B cell (primary cell): ENCODE data around the gene PHOSPHO1. TPM values are rescaled to one million over a fixed set of nuclear protein-coding genes. Genes with fewer than 3 reads are reported as not detected.

Source experiments
- ATAC-seq: fragments of 200-7000 bp; cut with Tn5 transposase; one replicate; pipeline ENCODE4 v1.10.0; 2021; ENCODE audit warnings: low read depth, mild to moderate bottlenecking, moderate number of reproducible peaks, moderate library complexity
- CTCF ChIA-PET: fragments of 350-600 bp; sonication (Branson Sonifier 250); formaldehyde crosslinking; loops from one replicate; lab custom pipeline; 2021; ENCODE audit warnings: antibody characterized with exemption, inconsistent platforms; lab: Charles Lee
- POLR2A ChIA-PET: fragments of 350-600 bp; sonication (Branson Sonifier 250); formaldehyde crosslinking; loops from one replicate; lab custom pipeline; 2021; ENCODE audit warnings: antibody characterized with exemption; lab: Charles Lee
- DNase-seq: peaks from one replicate; pipeline ENCODE4 v3.0.0; 2013
- H2AFZ ChIP-seq: 2 replicates; pipeline ENCODE4 v1.6.1; 2012; ENCODE audit warnings: mild to moderate bottlenecking, low read depth, low read length; ENCODE audit not compliant: insufficient read depth, poor library complexity, severe bottlenecking
- H3K27ac ChIP-seq, 2 donors: 1 replicate in 1 of 2; 2 replicates in 1 of 2; pipeline ENCODE4 v1.5.1; 2012 to 2013; ENCODE audit warnings: low read length in 2 of 2, mild to moderate bottlenecking in 2 of 2, moderate library complexity in 1 of 2
- H3K27me3 ChIP-seq, 4 experiments: fragments of 200-600 bp in 1 of 4; sonication (generic) in 1 of 4; replicated peaks in 1 of 4; 1 replicate in 2 of 4; 2 replicates in 2 of 4; pipeline versions ENCODE4 v1.6.1 to v1.7.0; 2013 to 2016; ENCODE audit warnings: low read length in 3 of 4, mild to moderate bottlenecking in 2 of 4, mixed read lengths in 1 of 4, moderate library complexity in 1 of 4; ENCODE audit not compliant: insufficient read depth in 4 of 4, control insufficient read depth in 3 of 4; ENCODE audit errors: control extremely low read depth in 1 of 4
- H3K36me3 ChIP-seq, 2 experiments: replicated peaks in 1 of 2; 1 replicate in 1 of 2; 2 replicates in 1 of 2; pipeline versions ENCODE4 v1.6.1 to v1.7.1; 2013; ENCODE audit warnings: low read length in 1 of 2; ENCODE audit not compliant: insufficient read depth in 2 of 2, control insufficient read depth in 1 of 2; ENCODE audit errors: control extremely low read depth in 1 of 2, extremely low read depth in 1 of 2
- H3K4me1 ChIP-seq, 2 donors: fragments of 200-600 bp in 1 of 2; sonication (generic) in 1 of 2; 1 replicate in 1 of 2; 2 replicates in 1 of 2; pipeline versions ENCODE4 v1.5.1 to v1.6.1; 2013 to 2017; ENCODE audit warnings: low read length in 2 of 2; ENCODE audit not compliant: control insufficient read depth in 2 of 2, insufficient read depth in 2 of 2
- H3K4me2 ChIP-seq: replicated peaks from 2 replicates; pipeline ENCODE3; 2012; ENCODE audit warnings: mild to moderate bottlenecking, low read depth, low read length; ENCODE audit not compliant: poor library complexity, severe bottlenecking
- H3K4me3 ChIP-seq, 5 experiments: fragments of 200-600 bp in 1 of 5; sonication (generic) in 1 of 5; 1 replicate in 3 of 5; 2 replicates in 2 of 5; pipeline versions ENCODE4 v1.5.1 to v1.7.0; 2011 to 2016; ENCODE audit warnings: low read length in 4 of 5, mild to moderate bottlenecking in 4 of 5, low read depth in 2 of 5, control low read depth in 1 of 5, moderate library complexity in 1 of 5; ENCODE audit not compliant: insufficient read depth in 1 of 5; ENCODE audit errors: control extremely low read depth in 1 of 5, extremely low read depth in 1 of 5
- H3K79me2 ChIP-seq: fragments of 200-600 bp; sonication (generic); one replicate; pipeline ENCODE4 v1.6.0; 2016; ENCODE audit warnings: low read length; ENCODE audit not compliant: control insufficient read depth, insufficient read depth
- H3K9ac ChIP-seq: fragments of 200-600 bp; sonication (generic); 2 replicates; pipeline ENCODE4 v1.6.1; 2017; ENCODE audit warnings: mild to moderate bottlenecking, low read length, moderate library complexity
- H3K9me3 ChIP-seq, 3 donors: one replicate each; pipeline versions ENCODE4 v1.6.1 to v1.7.1; 2013; ENCODE audit warnings: low read length in 2 of 3; ENCODE audit not compliant: control insufficient read depth in 2 of 3, insufficient read depth in 1 of 3; ENCODE audit errors: control extremely low read depth in 1 of 3
- H4K20me1 ChIP-seq: 2 replicates; pipeline ENCODE4 v1.6.0; 2012; ENCODE audit warnings: mild to moderate bottlenecking, low read length; ENCODE audit not compliant: insufficient read depth, control insufficient read depth, poor library complexity, severe bottlenecking
- H3K27ac Mint-ChIP-seq: one replicate; pipeline ENCODE4 v1.8.0; 2021; ENCODE audit warnings: mixed read lengths
- H3K27me3 Mint-ChIP-seq: one replicate; pipeline ENCODE4 v1.8.0; 2021; ENCODE audit warnings: mixed read lengths
- H3K4me1 Mint-ChIP-seq: one replicate; pipeline ENCODE4 v1.8.0; 2021; ENCODE audit warnings: mixed read lengths
- H3K4me3 Mint-ChIP-seq: one replicate; pipeline ENCODE4 v1.8.0; 2021; ENCODE audit warnings: mixed read lengths
- H3K9me3 Mint-ChIP-seq: one replicate; pipeline ENCODE4 v1.8.0; 2022; ENCODE audit warnings: mixed read lengths; ENCODE audit not compliant: insufficient read depth
- EZH2 ChIP-seq: IDR thresholded peaks from 2 replicates; pipeline ENCODE4 v1.6.1; 2012; ENCODE audit warnings: borderline replicate concordance, low read depth, mild to moderate bottlenecking, moderate library complexity, low read length; ENCODE audit not compliant: insufficient read depth, poor library complexity, severe bottlenecking
- WGBS: methylation state at CpG from one replicate; pipeline ENCODE4 v1.1.5; 2013; ENCODE audit warnings: missing lambda C conversion rate; ENCODE audit not compliant: insufficient coverage; 5-methylcytosine and 5-hydroxymethylcytosine counted together
- intact Hi-C: fragments of 100-400 bp; cut with micrococcal nuclease; formaldehyde crosslinking; loops from one replicate; pipeline ENCODE4 v1.10.0; 2022
- polyA plus RNA-seq: library from polyadenylated mRNA; depleted of rRNA; stranded (reverse); fragments of >200 nt; gene quantifications from 2 replicates; pipeline ENCODE4 v1.2.3, GENCODE V29; 2012
- total RNA-seq, 2 donors: library from RNA; stranded (reverse); fragments of 120-200 nt in 1 of 2; gene quantifications; 1 replicate in 1 of 2; 2 replicates in 1 of 2; pipeline versions ENCODE4 v1.2.3 to v1.2.4, GENCODE V29; 2013 to 2022
- TF ChIP-seq, protein P1 (sequence below): fragments of 200-600 bp; IDR thresholded peaks from one replicate; pipeline ENCODE4 v1.8.0; 2022; ENCODE audit warnings: antibody characterized with exemption, mild to moderate bottlenecking

Gene PHOSPHO1
- total and polyA plus RNA-seq, 2 donors (not counting 1 experiment from before 2014, with no cell fraction given) = 0.15 TPM; not detected in 1

DNA sequence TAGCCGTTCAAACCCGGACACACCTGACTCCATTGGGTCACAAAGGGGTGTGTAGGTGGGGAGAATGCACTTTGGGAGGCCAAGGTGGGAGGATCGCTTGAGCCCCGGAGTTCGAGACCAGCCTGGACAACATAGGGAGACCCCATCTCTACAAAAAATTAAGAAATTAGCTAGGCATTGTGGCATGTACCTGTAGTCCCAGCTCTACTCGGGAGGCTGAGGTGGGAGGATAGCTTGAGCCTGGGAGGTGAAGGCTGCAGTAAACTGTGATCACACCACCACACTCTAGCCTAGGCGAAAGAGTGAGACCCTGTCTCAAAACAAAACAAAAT, 942 bp upstream of the PHOSPHO1 start:
- Histone ChIP-seq H3K79me2 (no peaks in the 10 kb centered on the region), H3K36me3 (no peaks in the 10 kb centered on the region), H2AFZ (peak overlapping the region; percentile 86), H3K27me3 (peaks cover 0 to 18% (median 8%) of the 10 kb centered on the region in 4 experiments), H3K4me3 (peak overlapping the region in 3 of 5 experiments; percentile 63 to 93 (median 73)), H3K9ac (peak overlapping the region; percentile 78), H3K9me3 (no peaks in the 10 kb centered on the region), H4K20me1 (peaks cover 5% of the 10 kb centered on the region), H3K4me1 (peaks cover 25 to 31% of the 10 kb centered on the region in 2 donors), H3K4me2 (peak overlapping the region; percentile 94), H3K27ac (no peak overlapping the region)
- no peak for DNase-seq
- H3K4me3 Mint-ChIP-seq = peak overlapping the region; percentile 93
- POLR2A ChIA-PET = interaction anchor here (0.6 kb wide), 1 partner anchor 44 kb away, joined by 3 read pairs; no protein-coding TSS in a partner anchor
- 8% methylated on average over 2 of the region's 7 CpGs for WGBS
- no peaks in the 10 kb centered on the region for H3K9me3 Mint-ChIP-seq
- intact Hi-C loops = loop anchor here (5.0 kb wide), 2 partner anchors 161 to 536 kb away; no protein-coding TSS in a partner anchor
- peaks cover 21% of the 10 kb centered on the region for H3K4me1 Mint-ChIP-seq
- no peak for ATAC-seq
- CTCF ChIA-PET = interaction anchor here (0.7 to 9.5 kb wide), 3 partner anchors 39 to 164 kb away, joined by 3 to 332 read pairs (median 162); no protein-coding TSS in a partner anchor
- H3K27me3 Mint-ChIP-seq = peaks cover 23% of the 10 kb centered on the region
- TF ChIP-seq, protein P1, sequence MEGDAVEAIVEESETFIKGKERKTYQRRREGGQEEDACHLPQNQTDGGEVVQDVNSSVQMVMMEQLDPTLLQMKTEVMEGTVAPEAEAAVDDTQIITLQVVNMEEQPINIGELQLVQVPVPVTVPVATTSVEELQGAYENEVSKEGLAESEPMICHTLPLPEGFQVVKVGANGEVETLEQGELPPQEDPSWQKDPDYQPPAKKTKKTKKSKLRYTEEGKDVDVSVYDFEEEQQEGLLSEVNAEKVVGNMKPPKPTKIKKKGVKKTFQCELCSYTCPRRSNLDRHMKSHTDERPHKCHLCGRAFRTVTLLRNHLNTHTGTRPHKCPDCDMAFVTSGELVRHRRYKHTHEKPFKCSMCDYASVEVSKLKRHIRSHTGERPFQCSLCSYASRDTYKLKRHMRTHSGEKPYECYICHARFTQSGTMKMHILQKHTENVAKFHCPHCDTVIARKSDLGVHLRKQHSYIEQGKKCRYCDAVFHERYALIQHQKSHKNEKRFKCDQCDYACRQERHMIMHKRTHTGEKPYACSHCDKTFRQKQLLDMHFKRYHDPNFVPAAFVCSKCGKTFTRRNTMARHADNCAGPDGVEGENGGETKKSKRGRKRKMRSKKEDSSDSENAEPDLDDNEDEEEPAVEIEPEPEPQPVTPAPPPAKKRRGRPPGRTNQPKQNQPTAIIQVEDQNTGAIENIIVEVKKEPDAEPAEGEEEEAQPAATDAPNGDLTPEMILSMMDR = no peak
- TF ChIP-seq EZH2 = no peak
- no peak overlapping the region for H3K27ac Mint-ChIP-seq

DNA sequence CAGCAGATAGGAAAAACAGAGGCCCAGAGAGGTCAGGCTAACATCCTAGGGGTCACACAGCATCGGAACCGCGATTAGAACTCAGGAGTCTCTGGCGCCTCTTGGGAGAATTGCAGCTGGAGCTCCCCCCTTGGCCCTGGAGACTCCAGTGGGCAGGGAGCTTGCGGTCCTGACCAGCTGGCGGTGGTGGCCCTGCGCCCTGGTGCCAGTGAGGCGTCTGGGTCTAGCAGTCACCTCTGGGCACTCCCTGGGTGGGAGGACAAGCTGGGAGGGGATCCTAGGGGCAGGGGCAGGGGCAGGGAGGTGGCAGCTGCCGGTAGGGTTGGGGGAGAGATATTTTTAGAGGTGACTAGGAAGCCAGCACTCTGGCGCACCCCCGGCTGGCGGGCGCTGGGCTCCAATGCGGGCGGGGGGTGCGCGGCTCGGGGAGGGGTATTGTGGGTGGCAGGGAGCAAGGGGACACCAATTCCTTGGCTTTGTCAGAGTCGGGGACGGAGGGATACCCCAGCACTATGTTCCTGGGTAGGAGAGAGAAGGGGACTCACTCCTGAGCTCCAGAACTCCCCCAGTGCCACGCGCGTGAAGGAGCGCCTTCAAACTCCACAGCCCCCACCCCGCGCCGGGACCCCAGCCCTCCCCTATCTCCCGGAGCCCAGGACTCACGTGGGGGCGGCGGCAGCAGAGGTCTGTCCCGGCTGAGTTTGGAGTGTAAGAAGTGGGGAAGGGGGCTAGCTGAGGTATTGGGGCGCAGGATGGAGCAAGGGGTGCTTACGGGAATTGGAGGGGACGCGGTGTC, 584 bp downstream of the PHOSPHO1 start:
- peak overlapping the region; percentile 94 for H3K4me2 ChIP-seq
- H3K4me3 ChIP-seq = peak overlapping the region; percentile 52 to 93 (median 63)
- H3K4me1 Mint-ChIP-seq = peaks cover 26% of the 10 kb centered on the region
- intact Hi-C loops = loop anchor here (5.0 kb wide), 3 partner anchors 32 to 537 kb away; no protein-coding TSS in a partner anchor
- ChIA-PET CTCF (interaction anchor here (1.4 to 9.5 kb wide), 5 partner anchors 17 to 61 kb away, joined by 7 to 332 read pairs (median 140); partner anchors contain the start of genes ABI3 and GNGT2), POLR2A (interaction anchor here (0.5 to 2.1 kb wide), 4 partner anchors 38 to 85 kb away, joined by 4 to 9 read pairs (median 6); no protein-coding TSS in a partner anchor)
- H3K4me1 ChIP-seq = peaks cover 27 to 34% of the 10 kb centered on the region in 2 donors
- ATAC-seq = no peak
- H3K9ac ChIP-seq = peak overlapping the region; percentile 78
- peaks cover 6% of the 10 kb centered on the region for H4K20me1 ChIP-seq
- peaks cover 13% of the 10 kb centered on the region for H3K27me3 Mint-ChIP-seq
- peaks cover 0 to 19% (median 9%) of the 10 kb centered on the region in 4 experiments for H3K27me3 ChIP-seq
- H3K79me2 ChIP-seq = no peaks in the 10 kb centered on the region
- H3K9me3 Mint-ChIP-seq = no peaks in the 10 kb centered on the region
- DNase-seq = no peak
- WGBS = 13% methylated on average over 24 of the region's 36 CpGs
- peak overlapping the region; percentile 93 for H3K4me3 Mint-ChIP-seq
- TF ChIP-seq EZH2 = no peak
- TF ChIP-seq, protein P1 = no peak
- peak overlapping the region; percentile 86 for H2AFZ ChIP-seq
- H3K27ac Mint-ChIP-seq = no peak overlapping the region
- H3K27ac ChIP-seq = no peak overlapping the region
- H3K36me3 ChIP-seq = no peaks in the 10 kb centered on the region
- no peaks in the 10 kb centered on the region for H3K9me3 ChIP-seq
